Activated T-cell treated with anti-CD3 and anti-CD28 coated beads, Interleukin-2, amount 50 U/mL, for 72 hours (primary cell): Measurements from ENCODE around the gene COL28A1. TPM values are rescaled to one million over a fixed set of nuclear protein-coding genes. Genes with fewer than 3 reads are reported as not detected.
"Not testable (repeated sequence)": the region's sequence is repeated elsewhere in the genome, so short reads cannot be mapped to it uniquely, and the experiment has no call there.

ENCODE experiments used
- ATAC-seq, 2 donors: fragments of 150-1000 bp; cut with Tn5 transposase; replicated peaks in 1 of 2; 2 replicates each; pipeline ENCODE4 v1.10.0; 2021; ENCODE audit warnings: moderate library complexity in 2 of 2, mild to moderate bottlenecking in 1 of 2
- DNase-seq, 2 donors: peaks; one replicate each; pipeline ENCODE4 v3.0.0; 2021 to 2022; ENCODE audit warnings: mixed read lengths in 1 of 2
- H3K27ac Mint-ChIP-seq: one replicate; pipeline ENCODE4 v1.8.0; 2022; ENCODE audit warnings: mild to moderate bottlenecking, moderate library complexity, mixed read lengths
- H3K27me3 Mint-ChIP-seq: one replicate; pipeline ENCODE4 v1.8.0; 2022; ENCODE audit warnings: low read depth, mixed read lengths
- H3K36me3 Mint-ChIP-seq, 2 donors: one replicate each; pipeline ENCODE4 v1.8.0; 2022; ENCODE audit warnings: mixed read lengths in 2 of 2, mild to moderate bottlenecking in 1 of 2; ENCODE audit not compliant: insufficient read depth in 2 of 2
- H3K4me1 Mint-ChIP-seq: one replicate; pipeline ENCODE4 v1.8.0; 2022; ENCODE audit warnings: low read depth, mixed read lengths
- H3K4me3 Mint-ChIP-seq, 2 donors: one replicate each; pipeline ENCODE4 v1.8.0; 2022; ENCODE audit warnings: mild to moderate bottlenecking in 2 of 2, mixed read lengths in 2 of 2, moderate library complexity in 2 of 2
- H3K9me3 Mint-ChIP-seq, 2 donors: one replicate each; pipeline ENCODE4 v1.8.0; 2022; ENCODE audit warnings: mixed read lengths in 2 of 2
- total RNA-seq, 2 donors: library from RNA; stranded (reverse); gene quantifications; one replicate each; pipeline ENCODE4 v1.2.3, GENCODE V29; 2022

The COL28A1 gene
- total RNA-seq, 2 donors from 2014 or later = 0.16 to 0.29 TPM

GRCh38 chr7:7416031-7416858 lies 119.4 kb downstream of the COL28A1 start:
- no peak overlapping the region for H3K4me3 Mint-ChIP-seq
- H3K9me3 Mint-ChIP-seq = no peaks in the 10 kb centered on the region
- no peaks in the 10 kb centered on the region for H3K27me3 Mint-ChIP-seq
- peak; percentile 88 to 92 for ATAC-seq
- peak overlapping the region; percentile 8 for H3K27ac Mint-ChIP-seq
- H3K36me3 Mint-ChIP-seq = no peaks in the 10 kb centered on the region
- H3K4me1 Mint-ChIP-seq = peaks cover 8% of the 10 kb centered on the region
- DNase-seq = peak; percentile 7 to 17

DNA sequence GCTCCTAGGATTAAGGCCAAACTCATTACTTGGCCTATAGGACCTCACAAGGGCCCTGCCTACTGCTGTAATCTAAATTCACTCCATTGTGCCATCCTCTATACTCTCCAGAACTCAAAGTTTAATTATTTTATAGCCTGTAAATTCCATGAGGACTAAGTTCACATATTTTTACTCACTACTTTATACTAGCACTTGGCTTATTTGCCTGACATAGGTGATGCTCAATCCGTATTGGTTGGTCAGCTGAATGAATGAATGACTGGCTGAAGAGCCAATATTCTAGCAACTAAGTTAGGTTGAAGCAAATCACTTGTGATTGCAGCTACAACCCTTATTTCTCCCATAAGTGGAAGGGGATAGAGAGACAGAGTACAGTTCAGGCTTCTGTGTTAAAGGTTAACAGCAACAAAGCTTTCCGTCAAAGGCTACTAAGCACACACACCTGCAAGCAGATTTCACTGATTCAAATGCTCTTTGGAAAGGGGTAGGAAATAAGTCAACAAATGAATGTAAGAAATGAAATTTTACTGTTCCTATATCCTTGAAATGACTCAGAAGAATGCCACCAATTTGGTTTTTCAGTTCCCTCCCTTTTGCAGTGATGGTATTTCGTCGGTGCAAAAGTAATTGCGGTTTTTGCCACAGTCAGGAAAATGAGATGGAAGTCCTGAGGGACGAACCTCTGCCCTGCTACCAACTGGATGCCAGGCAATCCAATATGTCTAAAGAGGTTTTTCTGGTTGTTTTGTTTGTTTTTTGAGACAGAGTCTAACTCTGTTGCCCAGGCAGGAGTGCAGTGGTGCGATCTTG lies 120.7 kb downstream of the COL28A1 start:
- no peak for ATAC-seq
- Mint-ChIP-seq H3K9me3 (no peaks in the 10 kb centered on the region), H3K4me3 (no peak overlapping the region), H3K4me1 (peaks cover 8% of the 10 kb centered on the region), H3K27ac (no peak overlapping the region), H3K36me3 (no peaks in the 10 kb centered on the region), H3K27me3 (no peaks in the 10 kb centered on the region)
- no peak for DNase-seq

- H3K27me3 Mint-ChIP-seq = no peaks in the 10 kb centered on the region
- H3K4me3 Mint-ChIP-seq = no peak overlapping the region
- no peaks in the 10 kb centered on the region for H3K4me1 Mint-ChIP-seq
- no peak overlapping the region for H3K27ac Mint-ChIP-seq
- no peak for DNase-seq
- H3K36me3 Mint-ChIP-seq = peaks cover 0 to 2% of the 10 kb centered on the region in 2 donors
- peaks cover 0 to 4% of the 10 kb centered on the region in 2 donors for H3K9me3 Mint-ChIP-seq
- no peak for ATAC-seq
Observed at GRCh38 chr7:7408001-7408770, 127.5 kb downstream of the COL28A1 start.

- H3K4me1 Mint-ChIP-seq = no peaks in the 10 kb centered on the region
- H3K27me3 Mint-ChIP-seq = no peaks in the 10 kb centered on the region
- no peak overlapping the region for H3K4me3 Mint-ChIP-seq
- peaks cover 0 to 2% of the 10 kb centered on the region in 2 donors for H3K36me3 Mint-ChIP-seq
- peaks cover 0 to 4% of the 10 kb centered on the region in 2 donors for H3K9me3 Mint-ChIP-seq
- no peak overlapping the region for H3K27ac Mint-ChIP-seq
- no peak for DNase-seq
- no peak for ATAC-seq
Observed at GRCh38 chr7:7405461-7405860, 130.2 kb downstream of the COL28A1 start.

DNA sequence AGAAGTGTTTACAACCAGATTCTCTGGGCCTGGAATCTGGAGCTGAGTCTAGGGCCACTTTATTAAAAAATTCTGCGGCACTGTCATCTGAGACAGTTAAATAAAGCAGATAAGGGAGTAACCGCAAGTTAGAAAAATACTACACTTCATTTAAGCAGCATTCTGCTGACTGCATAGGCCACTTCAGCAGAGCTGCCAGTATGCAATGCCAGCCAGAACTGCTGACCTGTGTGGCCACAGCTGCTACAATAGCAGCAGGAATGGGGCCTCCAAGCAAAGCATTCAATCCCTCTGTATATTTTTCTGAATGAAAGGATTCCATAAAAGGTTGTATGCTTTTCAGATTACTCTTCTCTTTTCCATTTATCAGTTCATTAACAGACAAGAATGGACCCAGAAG lies 136.0 kb downstream of the COL28A1 start:
- H3K4me1 Mint-ChIP-seq = no peaks in the 10 kb centered on the region
- no peaks in the 10 kb centered on the region for H3K9me3 Mint-ChIP-seq
- DNase-seq (no peak), ATAC-seq (no peak)
- no peaks in the 10 kb centered on the region for H3K36me3 Mint-ChIP-seq
- no peak overlapping the region for H3K27ac Mint-ChIP-seq
- H3K4me3 Mint-ChIP-seq = no peak overlapping the region
- H3K27me3 Mint-ChIP-seq = no peaks in the 10 kb centered on the region

DNA sequence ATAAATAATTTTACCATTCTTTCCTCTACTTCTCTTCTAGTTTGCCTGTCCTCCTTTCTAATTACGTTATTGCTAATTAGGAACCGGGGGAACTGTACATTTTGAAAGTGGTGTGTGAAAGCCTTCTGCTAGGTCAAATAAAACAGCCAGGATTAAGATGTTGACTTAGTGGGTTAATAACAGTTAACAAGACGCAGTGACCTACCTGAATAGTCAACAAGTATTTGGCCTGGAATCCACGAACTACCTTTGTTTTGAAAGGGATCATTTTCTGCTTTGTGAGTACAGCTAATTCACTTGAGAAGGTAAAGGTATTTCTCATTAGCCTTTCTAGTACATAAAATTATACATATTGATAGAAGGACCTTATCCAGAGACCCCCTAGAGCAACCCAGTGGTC lies 139.9 kb downstream of the COL28A1 start:
- ATAC-seq = no peak
- Mint-ChIP-seq H3K4me3 (no peak overlapping the region), H3K36me3 (peaks cover 5 to 14% of the 10 kb centered on the region in 2 donors), H3K27ac (no peak overlapping the region), H3K9me3 (peaks cover 11 to 16% of the 10 kb centered on the region in 2 donors), H3K27me3 (no peaks in the 10 kb centered on the region), H3K4me1 (no peaks in the 10 kb centered on the region)
- no peak for DNase-seq

- not testable (repeated sequence) for H3K27me3 Mint-ChIP-seq, H3K27ac Mint-ChIP-seq, DNase-seq, ATAC-seq, H3K4me1 Mint-ChIP-seq, H3K4me3 Mint-ChIP-seq
- Mint-ChIP-seq H3K9me3 (peaks cover 13 to 23% of the 10 kb centered on the region in 2 donors), H3K36me3 (peaks cover 5 to 15% of the 10 kb centered on the region in 2 donors)
Observed at GRCh38 chr7:7388164-7388563, 147.5 kb downstream of the COL28A1 start.

- no peak overlapping the region for H3K27ac Mint-ChIP-seq
- ATAC-seq = no peak
- no peak for DNase-seq
- peaks cover 2 to 6% of the 10 kb centered on the region in 2 donors for H3K9me3 Mint-ChIP-seq
- H3K4me1 Mint-ChIP-seq = no peaks in the 10 kb centered on the region
- H3K4me3 Mint-ChIP-seq = no peak overlapping the region
- no peaks in the 10 kb centered on the region for H3K27me3 Mint-ChIP-seq
- H3K36me3 Mint-ChIP-seq = no peaks in the 10 kb centered on the region
Observed at GRCh38 chr7:7385421-7385820, 150.3 kb downstream of the COL28A1 start.

DNA sequence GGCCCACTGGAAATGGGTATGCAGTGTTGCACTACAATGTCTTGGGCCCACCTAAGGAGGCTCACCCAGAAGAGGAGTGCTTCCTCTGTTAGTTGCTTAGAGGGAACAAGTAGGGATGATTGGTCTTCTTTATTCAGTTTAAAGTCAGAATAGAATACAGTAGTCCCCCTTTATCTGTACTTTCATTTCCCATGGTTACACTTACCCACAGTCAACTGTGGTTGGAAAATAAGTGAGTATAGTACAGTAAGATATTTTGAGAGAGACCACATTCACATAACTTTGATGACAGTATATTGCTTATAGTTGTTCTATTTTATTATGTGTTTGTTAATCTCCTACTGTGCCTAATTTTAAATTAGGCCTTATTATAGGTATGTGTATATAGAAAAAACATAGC lies 151.4 kb downstream of the COL28A1 start:
- Mint-ChIP-seq H3K27me3 (no peaks in the 10 kb centered on the region), H3K4me1 (no peaks in the 10 kb centered on the region), H3K27ac (no peak overlapping the region), H3K4me3 (no peak overlapping the region), H3K9me3 (peaks cover 0 to 3% of the 10 kb centered on the region in 2 donors), H3K36me3 (no peaks in the 10 kb centered on the region)
- DNase-seq (no peak), ATAC-seq (no peak)

GRCh38 chr7:7375538-7375937 lies 160.1 kb downstream of the COL28A1 start:
- H3K9me3 Mint-ChIP-seq = no peaks in the 10 kb centered on the region
- DNase-seq = no peak
- no peaks in the 10 kb centered on the region for H3K4me1 Mint-ChIP-seq
- H3K4me3 Mint-ChIP-seq = no peak overlapping the region
- H3K27me3 Mint-ChIP-seq = no peaks in the 10 kb centered on the region
- no peak for ATAC-seq
- H3K27ac Mint-ChIP-seq = no peak overlapping the region
- no peaks in the 10 kb centered on the region for H3K36me3 Mint-ChIP-seq

- no peaks in the 10 kb centered on the region for H3K36me3 Mint-ChIP-seq
- no peak for ATAC-seq
- H3K4me1 Mint-ChIP-seq = peaks cover 5% of the 10 kb centered on the region
- H3K27ac Mint-ChIP-seq = no peak overlapping the region
- no peaks in the 10 kb centered on the region for H3K27me3 Mint-ChIP-seq
- no peak overlapping the region for H3K4me3 Mint-ChIP-seq
- no peaks in the 10 kb centered on the region for H3K9me3 Mint-ChIP-seq
- DNase-seq = no peak
Observed at GRCh38 chr7:7370076-7370475, 165.6 kb downstream of the COL28A1 start.

DNA sequence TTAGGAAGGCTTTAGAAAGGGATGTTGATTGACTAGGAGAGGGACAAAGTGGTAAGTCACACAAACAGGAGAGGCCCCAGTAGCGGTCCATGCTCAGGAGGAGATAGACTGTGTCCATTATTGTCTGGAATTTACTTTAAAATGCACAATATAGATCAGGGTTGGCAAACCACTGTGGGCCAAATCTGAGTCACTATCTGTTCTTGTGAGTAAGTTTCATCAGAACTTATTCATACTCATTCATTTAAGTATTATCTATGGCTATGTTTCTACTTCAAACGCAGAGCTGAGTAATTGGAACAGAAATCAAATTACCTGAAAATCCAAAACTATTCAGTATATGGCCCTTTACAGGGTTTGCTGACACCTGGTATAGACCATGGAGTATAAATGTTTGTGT lies 166.5 kb downstream of the COL28A1 start:
- no peak overlapping the region for H3K4me3 Mint-ChIP-seq
- ATAC-seq (peak; percentile 78 to 90), DNase-seq (peak; percentile 8 to 14)
- no peaks in the 10 kb centered on the region for H3K27me3 Mint-ChIP-seq
- H3K9me3 Mint-ChIP-seq = no peaks in the 10 kb centered on the region
- H3K27ac Mint-ChIP-seq = peak overlapping the region; percentile 0
- H3K36me3 Mint-ChIP-seq = no peaks in the 10 kb centered on the region
- H3K4me1 Mint-ChIP-seq = peaks cover 5% of the 10 kb centered on the region

GRCh38 chr7:7354674-7355073 lies 181.0 kb downstream of the COL28A1 start:
- peaks cover 7% of the 10 kb centered on the region for H3K27me3 Mint-ChIP-seq
- H3K9me3 Mint-ChIP-seq = peaks cover 0 to 1% of the 10 kb centered on the region in 2 donors
- no peak overlapping the region for H3K27ac Mint-ChIP-seq
- H3K4me3 Mint-ChIP-seq = no peak overlapping the region
- ATAC-seq (no peak), DNase-seq (no peak)
- no peaks in the 10 kb centered on the region for H3K4me1 Mint-ChIP-seq
- peaks cover 0 to 2% of the 10 kb centered on the region in 2 donors for H3K36me3 Mint-ChIP-seq
